Caco-2 (cell line): Measurements from ENCODE around the gene USP53. TPM values are rescaled to one million over a fixed set of nuclear protein-coding genes. Genes with fewer than 3 reads are reported as not detected.

Source experiments
- BruUV-seq: library from RNA; stranded (reverse); fragments of 400-500 nt; replicated peaks from 2 replicates; lab custom pipeline; 2021; lab: Mats Ljungman, UMichigan
- CTCF ChIA-PET: fragments of 300-600 bp; sonication (Branson Sonifier 250); formaldehyde crosslinking; loops from one replicate; lab custom pipeline; 2022; ENCODE audit warnings: antibody characterized with exemption; lab: Charles Lee
- POLR2A ChIA-PET: fragments of 300-600 bp; sonication (Branson Sonifier 250); formaldehyde crosslinking; loops from one replicate; lab custom pipeline; 2022; ENCODE audit warnings: antibody characterized with exemption; lab: Charles Lee
- DNase-seq, 2 experiments: peaks; one replicate each; pipeline versions ENCODE4 v3.0.0 to v3.0.0-alpha.2; 2020 to 2022
- H3K27me3 ChIP-seq: replicated peaks from 2 replicates; pipeline ENCODE4 v1.6.0; 2011; ENCODE audit warnings: low read length; ENCODE audit not compliant: control insufficient read depth, insufficient read depth
- H3K36me3 ChIP-seq: 2 replicates; pipeline ENCODE4 v1.5.1; 2011; ENCODE audit warnings: low read length; ENCODE audit not compliant: control insufficient read depth, insufficient read depth
- H3K4me1 ChIP-seq: fragments of 250-450 bp; sonication (Bioruptor Pico); 2 replicates; pipeline ENCODE4 v1.5.1; 2020; ENCODE audit warnings: mild to moderate bottlenecking
- H3K4me3 ChIP-seq: 2 replicates; pipeline ENCODE4 v1.5.1; 2011; ENCODE audit warnings: low read depth, mild to moderate bottlenecking, control low read depth, low read length
- H3K9me3 ChIP-seq: fragments of 250-450 bp; sonication (Bioruptor Pico); 2 replicates; pipeline ENCODE4 v1.5.1; 2020; ENCODE audit warnings: mild to moderate bottlenecking, moderate library complexity
- H3K27ac Mint-ChIP-seq: one replicate; pipeline ENCODE4 v1.8.0; 2022; ENCODE audit warnings: mixed read lengths; ENCODE audit not compliant: unreplicated experiment
- H3K27me3 Mint-ChIP-seq: one replicate; pipeline ENCODE4 v1.8.0; 2022; ENCODE audit warnings: mixed read lengths; ENCODE audit not compliant: insufficient read depth, unreplicated experiment
- H3K36me3 Mint-ChIP-seq: one replicate; pipeline ENCODE4 v1.8.0; 2022; ENCODE audit warnings: mild to moderate bottlenecking, mixed read lengths; ENCODE audit not compliant: insufficient read depth, unreplicated experiment
- H3K4me1 Mint-ChIP-seq: one replicate; pipeline ENCODE4 v1.8.0; 2022; ENCODE audit warnings: low read depth, mixed read lengths; ENCODE audit not compliant: unreplicated experiment
- H3K4me3 Mint-ChIP-seq: one replicate; pipeline ENCODE4 v1.8.0; 2022; ENCODE audit warnings: mild to moderate bottlenecking, moderate library complexity, mixed read lengths; ENCODE audit not compliant: unreplicated experiment
- H3K9me3 Mint-ChIP-seq: one replicate; pipeline ENCODE4 v1.8.0; 2022; ENCODE audit warnings: mixed read lengths; ENCODE audit not compliant: unreplicated experiment
- intact Hi-C: fragments of 100-400 bp; cut with micrococcal nuclease; formaldehyde crosslinking; loops from one replicate; pipeline ENCODE4 v1.10.0; 2022; ENCODE audit not compliant: unreplicated experiment
- total RNA-seq: library from RNA; stranded (reverse); gene quantifications from 2 replicates; pipeline ENCODE4 v1.2.3, GENCODE V29; 2022
- TF ChIP-seq, protein P1 (sequence below), 2 experiments: fragments of 200-600 bp in 1 of 2; IDR thresholded peaks; 1 replicate in 1 of 2; 2 replicates in 1 of 2; pipeline versions ENCODE4 v1.5.1 to v1.8.0; 2011 to 2022; ENCODE audit warnings: antibody characterized with exemption in 1 of 2, control low read depth in 1 of 2, inconsistent platforms in 1 of 2, low read depth in 1 of 2, low read length in 1 of 2, mild to moderate bottlenecking in 1 of 2, moderate library complexity in 1 of 2; ENCODE audit not compliant: insufficient read depth in 1 of 2, severe bottlenecking in 1 of 2, unreplicated experiment in 1 of 2

USP53 gene
- total RNA-seq, 1 experiment from 2014 or later: 49.3 TPM

GRCh38 chr4:119233191-119233590 lies 20.7 kb downstream of the USP53 start:
- H3K4me3 Mint-ChIP-seq: no peak overlapping the region
- peaks cover 4% of the 10 kb centered on the region for H3K4me1 Mint-ChIP-seq
- no peaks in the 10 kb centered on the region for H3K9me3 Mint-ChIP-seq
- intact Hi-C loops: no loop called here
- H3K27me3 ChIP-seq: no peaks in the 10 kb centered on the region
- no peak for DNase-seq
- H3K27me3 Mint-ChIP-seq: no peaks in the 10 kb centered on the region
- ChIA-PET POLR2A (no interaction called here), CTCF (no interaction called here)
- H3K4me1 ChIP-seq: no peaks in the 10 kb centered on the region
- H3K4me3 ChIP-seq: no peak overlapping the region
- no peaks in the 10 kb centered on the region for H3K9me3 ChIP-seq
- H3K27ac Mint-ChIP-seq: no peak overlapping the region
- TF ChIP-seq, protein P1, sequence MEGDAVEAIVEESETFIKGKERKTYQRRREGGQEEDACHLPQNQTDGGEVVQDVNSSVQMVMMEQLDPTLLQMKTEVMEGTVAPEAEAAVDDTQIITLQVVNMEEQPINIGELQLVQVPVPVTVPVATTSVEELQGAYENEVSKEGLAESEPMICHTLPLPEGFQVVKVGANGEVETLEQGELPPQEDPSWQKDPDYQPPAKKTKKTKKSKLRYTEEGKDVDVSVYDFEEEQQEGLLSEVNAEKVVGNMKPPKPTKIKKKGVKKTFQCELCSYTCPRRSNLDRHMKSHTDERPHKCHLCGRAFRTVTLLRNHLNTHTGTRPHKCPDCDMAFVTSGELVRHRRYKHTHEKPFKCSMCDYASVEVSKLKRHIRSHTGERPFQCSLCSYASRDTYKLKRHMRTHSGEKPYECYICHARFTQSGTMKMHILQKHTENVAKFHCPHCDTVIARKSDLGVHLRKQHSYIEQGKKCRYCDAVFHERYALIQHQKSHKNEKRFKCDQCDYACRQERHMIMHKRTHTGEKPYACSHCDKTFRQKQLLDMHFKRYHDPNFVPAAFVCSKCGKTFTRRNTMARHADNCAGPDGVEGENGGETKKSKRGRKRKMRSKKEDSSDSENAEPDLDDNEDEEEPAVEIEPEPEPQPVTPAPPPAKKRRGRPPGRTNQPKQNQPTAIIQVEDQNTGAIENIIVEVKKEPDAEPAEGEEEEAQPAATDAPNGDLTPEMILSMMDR (IDR thresholded peaks at IDR 0.05; ENCODE audit: insufficient read depth in 1 of 2, low read depth in 1 of 2, low read length in 1 of 2, severe bottlenecking in 1 of 2, unreplicated experiment in 1 of 2): no peak
- peaks cover 43% of the 10 kb centered on the region for H3K36me3 Mint-ChIP-seq
- BruUV-seq: no TSS peak
- no peaks in the 10 kb centered on the region for H3K36me3 ChIP-seq

DNA sequence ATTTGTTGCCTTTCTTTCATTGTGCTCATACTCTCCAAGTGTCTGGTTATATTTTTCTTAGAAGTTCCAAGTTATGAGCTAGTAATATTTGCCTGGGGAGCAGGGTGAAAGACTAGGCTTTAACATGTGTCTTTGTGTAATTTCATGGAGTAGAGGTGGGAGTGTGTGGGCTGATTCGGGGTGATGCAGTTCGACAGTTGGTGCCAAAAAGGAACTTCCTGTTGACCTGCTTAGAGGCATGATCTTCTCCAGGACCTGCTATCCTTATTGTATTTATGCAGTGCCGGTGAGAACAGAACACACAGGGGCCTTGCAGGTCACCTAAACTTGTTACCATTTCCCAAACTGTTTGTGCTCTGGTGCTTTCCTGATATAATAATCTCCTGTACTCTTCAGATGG lies 21.2 kb downstream of the USP53 start:
- ChIA-PET POLR2A (no interaction called here), CTCF (no interaction called here)
- DNase-seq: no peak
- Mint-ChIP-seq H3K27ac (no peak overlapping the region), H3K9me3 (no peaks in the 10 kb centered on the region), H3K4me3 (no peak overlapping the region), H3K4me1 (peaks cover 7% of the 10 kb centered on the region), H3K27me3 (no peaks in the 10 kb centered on the region), H3K36me3 (peaks cover 43% of the 10 kb centered on the region)
- H3K36me3 ChIP-seq: no peaks in the 10 kb centered on the region
- H3K4me1 ChIP-seq: no peaks in the 10 kb centered on the region
- TF ChIP-seq, protein P1 (IDR thresholded peaks at IDR 0.05; ENCODE audit: insufficient read depth in 1 of 2, low read depth in 1 of 2, low read length in 1 of 2, severe bottlenecking in 1 of 2, unreplicated experiment in 1 of 2): no peak
- no peaks in the 10 kb centered on the region for H3K27me3 ChIP-seq
- BruUV-seq: no TSS peak
- intact Hi-C loops: no loop called here
- H3K4me3 ChIP-seq: no peak overlapping the region
- H3K9me3 ChIP-seq: no peaks in the 10 kb centered on the region

GRCh38 chr4:119237201-119237600 lies 24.7 kb downstream of the USP53 start:
- no TSS peak for BruUV-seq
- Histone ChIP-seq H3K9me3 (no peaks in the 10 kb centered on the region), H3K27me3 (no peaks in the 10 kb centered on the region), H3K36me3 (no peaks in the 10 kb centered on the region), H3K4me3 (no peak overlapping the region), H3K4me1 (no peaks in the 10 kb centered on the region)
- intact Hi-C loops: no loop called here
- TF ChIP-seq, protein P1 (IDR thresholded peaks at IDR 0.05; ENCODE audit: insufficient read depth in 1 of 2, low read depth in 1 of 2, low read length in 1 of 2, severe bottlenecking in 1 of 2, unreplicated experiment in 1 of 2): no peak
- Mint-ChIP-seq H3K4me1 (peaks cover 16% of the 10 kb centered on the region), H3K36me3 (peaks cover 56% of the 10 kb centered on the region), H3K27ac (no peak overlapping the region), H3K9me3 (no peaks in the 10 kb centered on the region), H3K27me3 (no peaks in the 10 kb centered on the region), H3K4me3 (no peak overlapping the region)
- ChIA-PET CTCF (no interaction called here), POLR2A (no interaction called here)
- no peak for DNase-seq
